HCT116 (cell line): ENCODE measurements around the gene RNF112. TPM values are rescaled to one million over a fixed set of nuclear protein-coding genes. Genes with fewer than 3 reads are reported as not detected.
"Not testable (repeated sequence)": the region's sequence is repeated elsewhere in the genome, so short reads cannot be mapped to it uniquely, and the experiment has no call there.

ENCODE experiments used
- ATAC-seq: fragments of 200-7000 bp; cut with Tn5 transposase; 2 replicates; pipeline ENCODE4 v1.9.1; 2020; ENCODE audit warnings: mild to moderate bottlenecking, moderate library complexity
- BruUV-seq: library from RNA; stranded (reverse); fragments of 400-500 nt; replicated peaks from 2 replicates; lab custom pipeline; 2021; lab: Mats Ljungman, UMichigan
- CTCF ChIA-PET: fragments of 300-600 bp; sonication (Branson Sonifier 250); formaldehyde crosslinking; loops from one replicate; lab custom pipeline; 2021; ENCODE audit warnings: antibody characterized with exemption; lab: Charles Lee
- POLR2A ChIA-PET: fragments of 300-600, 350-600 bp; sonication (Branson Sonifier 250); formaldehyde crosslinking; loops from one replicate; lab custom pipeline; 2021; ENCODE audit warnings: antibody characterized with exemption; lab: Charles Lee
- RAD21 ChIA-PET, 2 experiments: fragments of 300-600 bp; sonication (Branson Sonifier 250); formaldehyde crosslinking; loops; one replicate each; lab custom pipeline; 2023; ENCODE audit warnings: low total read pairs in 2 of 2; ENCODE audit not compliant: uncharacterized antibody in 2 of 2, unreplicated experiment in 2 of 2, low non-redundant PET in 1 of 2; lab: Charles Lee
- DNase-seq: peaks from one replicate; pipeline ENCODE4 v3.0.0-alpha.2; 2010; ENCODE audit warnings: low read depth, low spot score
- H2AFZ ChIP-seq: fragments of 200-600 bp; shearing (Covaris generic), sonication (generic); 2 replicates; pipeline ENCODE4 v1.6.1; 2017; ENCODE audit warnings: low read depth, mixed run types, mixed read lengths, antibody characterized with exemption, low read length; ENCODE audit not compliant: poor library complexity, severe bottlenecking
- H3K27ac ChIP-seq: 2 replicates; pipeline ENCODE4 v1.5.1; 2012; ENCODE audit warnings: low read depth, low read length
- H3K27me3 ChIP-seq: fragments of 200-600 bp; sonication (generic); 2 replicates; pipeline ENCODE4 v1.6.1; 2016; ENCODE audit warnings: mixed run types, low read length, mixed read lengths; ENCODE audit not compliant: insufficient read depth
- H3K36me3 ChIP-seq, 2 experiments: fragments of 200-500 bp in 1 of 2; fragments of 200-600 bp in 1 of 2; sonication (Bioruptor generic) in 1 of 2; sonication (generic) in 1 of 2; 2 replicates each; pipeline versions ENCODE4 v1.5.1 to v1.6.1; 2014 to 2016; ENCODE audit warnings: low read length in 2 of 2, inconsistent platforms in 1 of 2, mixed read lengths in 1 of 2, mixed run types in 1 of 2; ENCODE audit not compliant: insufficient read depth in 2 of 2, control insufficient read depth in 1 of 2
- H3K4me1 ChIP-seq, 2 experiments: fragments of 200-600 bp in 1 of 2; sonication (generic) in 1 of 2; 2 replicates each; pipeline versions ENCODE4 v1.5.1 to v1.6.1; 2012 to 2017; ENCODE audit warnings: low read length in 2 of 2, inconsistent platforms in 1 of 2, mild to moderate bottlenecking in 1 of 2, mixed read lengths in 1 of 2, mixed run types in 1 of 2, moderate library complexity in 1 of 2; ENCODE audit not compliant: insufficient read depth in 2 of 2, control insufficient read depth in 1 of 2
- H3K4me2 ChIP-seq: fragments of 200-600 bp; sonication (generic); 2 replicates; pipeline ENCODE4 v1.6.1; 2017; ENCODE audit warnings: mixed run types, low read length, mixed read lengths
- H3K4me3 ChIP-seq, 2 experiments: fragments of 200-600 bp in 1 of 2; sonication (generic) in 1 of 2; replicated peaks in 1 of 2; 2 replicates each; pipeline ENCODE4 v1.5.1; 2011 to 2016; ENCODE audit warnings: low read length in 2 of 2, control low read depth in 1 of 2, low read depth in 1 of 2, mild to moderate bottlenecking in 1 of 2, mixed read lengths in 1 of 2, mixed run types in 1 of 2
- H3K79me2 ChIP-seq: fragments of 200-600 bp; sonication (generic); 2 replicates; pipeline ENCODE4 v1.6.1; 2017; ENCODE audit warnings: mild to moderate bottlenecking, mixed run types, low read length, moderate library complexity, mixed read lengths; ENCODE audit not compliant: insufficient read depth
- H3K9ac ChIP-seq: fragments of 200-600 bp; sonication (generic); 2 replicates; pipeline ENCODE4 v1.6.1; 2016; ENCODE audit warnings: low read length, mixed read lengths
- H3K9me2 ChIP-seq: fragments of 200-600 bp; sonication (generic), shearing (Covaris generic); 2 replicates; pipeline ENCODE4 v1.6.1; 2017; ENCODE audit warnings: mixed run types, mild to moderate bottlenecking, moderate library complexity; ENCODE audit not compliant: insufficient read depth
- H3K9me3 ChIP-seq, 2 experiments: fragments of 200-500 bp in 1 of 2; fragments of 200-600 bp in 1 of 2; sonication (Bioruptor generic) in 1 of 2; sonication (generic) in 1 of 2; 2 replicates each; pipeline ENCODE4 v1.6.1; 2014 to 2017; ENCODE audit warnings: low read length in 2 of 2, mixed read lengths in 2 of 2, inconsistent platforms in 1 of 2, low read depth in 1 of 2, mild to moderate bottlenecking in 1 of 2, mixed run types in 1 of 2, moderate library complexity in 1 of 2; ENCODE audit not compliant: control insufficient read depth in 1 of 2, insufficient read depth in 1 of 2
- H4K20me1 ChIP-seq: fragments of 200-600 bp; sonication (generic), shearing (Covaris generic); 2 replicates; pipeline ENCODE4 v1.6.1; 2017; ENCODE audit warnings: mixed run types, mild to moderate bottlenecking, moderate library complexity; ENCODE audit not compliant: insufficient read depth
- CBX3 ChIP-seq: IDR thresholded peaks from 2 replicates; pipeline ENCODE4 v1.6.1; 2012; ENCODE audit warnings: low read depth
- POLR2A ChIP-seq: IDR thresholded peaks from 2 replicates; pipeline ENCODE4 v1.7.0; 2011; ENCODE audit warnings: borderline replicate concordance; ENCODE audit not compliant: insufficient read depth, insufficient read length; ENCODE audit errors: extremely low read depth
- REST ChIP-seq: IDR thresholded peaks from 2 replicates; pipeline ENCODE4 v1.6.1; 2012; ENCODE audit warnings: low read depth
- SIN3A ChIP-seq: IDR thresholded peaks from 2 replicates; pipeline ENCODE4 v1.6.1; 2012; ENCODE audit warnings: low read depth
- SP1 ChIP-seq: IDR thresholded peaks from 2 replicates; pipeline ENCODE4 v1.6.1; 2012; ENCODE audit warnings: low read depth
- SRF ChIP-seq: IDR thresholded peaks from 2 replicates; pipeline ENCODE4 v1.6.1; 2012; ENCODE audit warnings: low read depth
- ZFX ChIP-seq: fragments of 450-650 bp; IDR thresholded peaks from 2 replicates; pipeline ENCODE4 v1.6.1; 2017
- intact Hi-C: fragments of 100-400 bp; cut with micrococcal nuclease; formaldehyde crosslinking; loops from 2 replicates; pipeline ENCODE4 v1.10.0; 2022
- total RNA-seq: library from RNA; stranded (reverse); gene quantifications from one replicate; pipeline ENCODE4 v1.2.1, GENCODE V29; 2021; ENCODE audit not compliant: unreplicated experiment
- TF ChIP-seq, protein P1 (sequence below): IDR thresholded peaks from 2 replicates; pipeline ENCODE4 v1.6.1; 2011; ENCODE audit warnings: mild to moderate bottlenecking, low read length, moderate library complexity; ENCODE audit not compliant: insufficient replicate concordance; ENCODE audit errors: extremely low read depth

Gene RNF112
- total RNA-seq, 1 experiment from 2014 or later: 0.98 TPM

- H3K79me2 ChIP-seq, DNase-seq, H3K9me3 ChIP-seq, H3K4me3 ChIP-seq, H4K20me1 ChIP-seq, H3K9me2 ChIP-seq, H3K4me1 ChIP-seq, BruUV-seq, H3K4me2 ChIP-seq, POLR2A ChIA-PET, RAD21 ChIA-PET, intact Hi-C loops, H3K9ac ChIP-seq, H3K27me3 ChIP-seq, H2AFZ ChIP-seq, H3K36me3 ChIP-seq, H3K27ac ChIP-seq, ATAC-seq: not testable (repeated sequence)
- CTCF ChIA-PET: interaction anchor here (0.6 kb wide), 1 partner anchor 425 kb away, joined by 3 read pairs; no protein-coding TSS in a partner anchor
Observed at GRCh38 chr17:19458481-19458880, 47.4 kb downstream of the RNF112 start.

DNA sequence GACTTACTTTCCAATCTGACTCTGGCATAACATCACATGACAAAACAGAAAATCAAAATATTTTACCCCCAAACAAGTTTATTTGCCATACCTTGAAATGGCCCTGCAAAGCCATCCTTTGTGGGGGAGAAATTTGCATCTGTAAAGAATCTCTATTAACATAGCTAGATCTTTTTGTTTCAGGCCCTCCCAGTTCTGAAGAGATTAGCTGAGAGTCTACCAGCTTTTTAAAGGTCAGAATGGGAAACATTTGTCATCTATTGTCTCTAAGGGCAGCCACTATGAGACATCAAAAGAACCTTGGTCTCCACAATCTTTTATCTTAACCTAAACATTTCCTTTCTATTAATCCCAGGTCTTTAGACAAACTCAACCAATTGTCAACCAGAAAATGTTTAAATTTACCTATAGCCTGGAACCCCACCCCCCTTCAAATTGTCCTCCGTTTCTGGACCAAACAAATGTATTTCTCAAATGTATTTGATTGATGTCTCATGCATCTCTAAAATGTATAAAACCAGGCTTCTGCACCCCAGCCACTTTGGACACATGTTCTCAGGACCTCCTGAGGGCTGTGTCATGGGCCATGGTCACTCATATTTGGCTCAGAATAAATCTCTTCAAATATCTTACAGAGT is 48.1 kb downstream of the RNF112 start:
- H3K4me2 ChIP-seq, H2AFZ ChIP-seq, DNase-seq, ATAC-seq, H3K9ac ChIP-seq, H3K36me3 ChIP-seq, RAD21 ChIA-PET, H3K9me2 ChIP-seq, H3K4me1 ChIP-seq, H3K4me3 ChIP-seq, CTCF ChIA-PET, H3K9me3 ChIP-seq, H3K27me3 ChIP-seq, intact Hi-C loops, POLR2A ChIA-PET, H4K20me1 ChIP-seq, H3K27ac ChIP-seq, BruUV-seq, H3K79me2 ChIP-seq: not testable (repeated sequence)

DNA sequence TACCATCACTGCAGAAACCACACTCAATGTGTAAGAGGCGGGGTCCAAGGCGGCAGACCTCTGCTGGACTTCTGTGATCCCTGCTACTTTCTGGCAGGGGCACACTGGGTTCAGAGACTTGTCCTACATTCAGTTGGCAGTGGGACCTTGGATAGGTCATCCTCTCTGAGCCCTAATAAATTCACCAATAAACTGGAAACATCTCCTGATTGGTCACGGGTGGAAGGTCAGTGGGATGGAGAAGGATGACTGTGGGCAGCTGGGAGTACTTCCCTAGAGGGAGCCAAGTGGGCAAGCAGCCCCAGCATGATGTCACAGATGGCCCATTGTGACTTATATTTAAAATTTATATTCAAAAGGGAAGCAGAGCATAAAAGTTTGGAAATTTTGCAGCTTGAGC is 49.7 kb downstream of the RNF112 start:
- Histone ChIP-seq H3K9me3 (no peaks in the 10 kb centered on the region), H2AFZ (no peak overlapping the region), H3K79me2 (no peaks in the 10 kb centered on the region), H3K36me3 (no peaks in the 10 kb centered on the region), H3K4me3 (no peak overlapping the region), H3K27ac (no peak overlapping the region), H3K9ac (no peak overlapping the region), H4K20me1 (no peaks in the 10 kb centered on the region), H3K4me2 (no peak overlapping the region), H3K4me1 (no peaks in the 10 kb centered on the region), H3K27me3 (no peaks in the 10 kb centered on the region), H3K9me2 (no peaks in the 10 kb centered on the region)
- no peak for DNase-seq
- POLR2A ChIA-PET: no interaction called here
- intact Hi-C loops: no loop called here
- RAD21 ChIA-PET: no interaction called here
- ATAC-seq: no peak
- CTCF ChIA-PET: interaction anchor here (1.2 kb wide), 2 partner anchors 98 to 185 kb away, joined by 3 read pairs; no protein-coding TSS in a partner anchor
- BruUV-seq: no TSS peak
- TF ChIP-seq SRF: no peak
- no peak for TF ChIP-seq POLR2A
- no peak for TF ChIP-seq SIN3A
- TF ChIP-seq CBX3: no peak
- TF ChIP-seq SP1: no peak
- no peak for TF ChIP-seq ZFX
- TF ChIP-seq, protein P1, sequence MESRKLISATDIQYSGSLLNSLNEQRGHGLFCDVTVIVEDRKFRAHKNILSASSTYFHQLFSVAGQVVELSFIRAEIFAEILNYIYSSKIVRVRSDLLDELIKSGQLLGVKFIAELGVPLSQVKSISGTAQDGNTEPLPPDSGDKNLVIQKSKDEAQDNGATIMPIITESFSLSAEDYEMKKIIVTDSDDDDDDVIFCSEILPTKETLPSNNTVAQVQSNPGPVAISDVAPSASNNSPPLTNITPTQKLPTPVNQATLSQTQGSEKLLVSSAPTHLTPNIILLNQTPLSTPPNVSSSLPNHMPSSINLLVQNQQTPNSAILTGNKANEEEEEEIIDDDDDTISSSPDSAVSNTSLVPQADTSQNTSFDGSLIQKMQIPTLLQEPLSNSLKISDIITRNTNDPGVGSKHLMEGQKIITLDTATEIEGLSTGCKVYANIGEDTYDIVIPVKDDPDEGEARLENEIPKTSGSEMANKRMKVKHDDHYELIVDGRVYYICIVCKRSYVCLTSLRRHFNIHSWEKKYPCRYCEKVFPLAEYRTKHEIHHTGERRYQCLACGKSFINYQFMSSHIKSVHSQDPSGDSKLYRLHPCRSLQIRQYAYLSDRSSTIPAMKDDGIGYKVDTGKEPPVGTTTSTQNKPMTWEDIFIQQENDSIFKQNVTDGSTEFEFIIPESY: no peak
- no peak for TF ChIP-seq REST
